Neural cell (in vitro differentiated cells): ENCODE results near the gene TEX14.

Experiments
- EP300 ChIP-seq: fragments of 450-650 bp; conservative IDR thresholded peaks from 2 replicates; pipeline ENCODE4 v1.6.1; 2014; ENCODE audit warnings: antibody characterized with exemption, mild to moderate bottlenecking, moderate library complexity; ENCODE audit not compliant: poor library complexity, severe bottlenecking
- EZH2 ChIP-seq: fragments of 200-600, 300-800 bp; shearing (Covaris generic), sonication (generic); IDR thresholded peaks from 2 replicates; pipeline ENCODE4 v1.6.1; 2014; ENCODE audit warnings: antibody characterized with exemption, low read length, borderline replicate concordance, mild to moderate bottlenecking; ENCODE audit not compliant: insufficient read depth, poor library complexity, severe bottlenecking
- MXI1 ChIP-seq: fragments of 450-650 bp; conservative IDR thresholded peaks from 2 replicates; pipeline ENCODE4 v1.6.1; 2014; ENCODE audit warnings: antibody characterized with exemption, mild to moderate bottlenecking; ENCODE audit not compliant: poor library complexity, severe bottlenecking
- POLR2AphosphoS5 ChIP-seq: IDR thresholded peaks from 2 replicates; pipeline ENCODE4 v1.6.1; 2012
- TAF1 ChIP-seq: IDR thresholded peaks from 2 replicates; pipeline ENCODE4 v1.6.1; 2012; ENCODE audit warnings: low read depth
- TF ChIP-seq, protein P1 (sequence below): fragments of 450-650 bp; IDR thresholded peaks from 2 replicates; pipeline ENCODE4 v1.5.1; 2014; ENCODE audit warnings: antibody characterized with exemption, mild to moderate bottlenecking, moderate library complexity; ENCODE audit not compliant: poor library complexity, severe bottlenecking

- TF ChIP-seq MXI1, result no peak
- no peak for TF ChIP-seq EZH2
- TF ChIP-seq EP300, result no peak
- TF ChIP-seq, protein P1, sequence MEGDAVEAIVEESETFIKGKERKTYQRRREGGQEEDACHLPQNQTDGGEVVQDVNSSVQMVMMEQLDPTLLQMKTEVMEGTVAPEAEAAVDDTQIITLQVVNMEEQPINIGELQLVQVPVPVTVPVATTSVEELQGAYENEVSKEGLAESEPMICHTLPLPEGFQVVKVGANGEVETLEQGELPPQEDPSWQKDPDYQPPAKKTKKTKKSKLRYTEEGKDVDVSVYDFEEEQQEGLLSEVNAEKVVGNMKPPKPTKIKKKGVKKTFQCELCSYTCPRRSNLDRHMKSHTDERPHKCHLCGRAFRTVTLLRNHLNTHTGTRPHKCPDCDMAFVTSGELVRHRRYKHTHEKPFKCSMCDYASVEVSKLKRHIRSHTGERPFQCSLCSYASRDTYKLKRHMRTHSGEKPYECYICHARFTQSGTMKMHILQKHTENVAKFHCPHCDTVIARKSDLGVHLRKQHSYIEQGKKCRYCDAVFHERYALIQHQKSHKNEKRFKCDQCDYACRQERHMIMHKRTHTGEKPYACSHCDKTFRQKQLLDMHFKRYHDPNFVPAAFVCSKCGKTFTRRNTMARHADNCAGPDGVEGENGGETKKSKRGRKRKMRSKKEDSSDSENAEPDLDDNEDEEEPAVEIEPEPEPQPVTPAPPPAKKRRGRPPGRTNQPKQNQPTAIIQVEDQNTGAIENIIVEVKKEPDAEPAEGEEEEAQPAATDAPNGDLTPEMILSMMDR, result no peak
- no peak for TF ChIP-seq POLR2AphosphoS5
- TF ChIP-seq TAF1, result no peak
Measured at GRCh38 chr17:58730937-58731336, 39.1 kb upstream of the TEX14 start.
